BLaER1 (cell line): Measurements from ENCODE around the gene DENND1A.
A peak's percentile ranks its signal among the peaks of the same experiment; 100 is the strongest.
"Not testable (repeated sequence)": the region's sequence is repeated elsewhere in the genome, so short reads cannot be mapped to it uniquely, and the experiment has no call there.

Source experiments
- H3K27ac ChIP-seq: shearing (Covaris generic); formaldehyde crosslinking; 2 replicates; pipeline ENCODE4 v1.8.1; 2022
- H3K27me3 ChIP-seq: shearing (Covaris generic); formaldehyde crosslinking; 2 replicates; pipeline ENCODE4 v1.8.1; 2022
- H3K36me3 ChIP-seq: shearing (Covaris generic); formaldehyde crosslinking; 2 replicates; pipeline ENCODE4 v1.8.1; 2022
- H3K4me1 ChIP-seq: shearing (Covaris generic); formaldehyde crosslinking; 2 replicates; pipeline ENCODE4 v1.8.1; 2022
- H3K4me2 ChIP-seq: shearing (Covaris generic); formaldehyde crosslinking; 2 replicates; pipeline ENCODE4 v1.8.1; 2022
- H3K4me3 ChIP-seq: shearing (Covaris generic); formaldehyde crosslinking; 2 replicates; pipeline ENCODE4 v1.8.1; 2022
- H3K9ac ChIP-seq: shearing (Covaris generic); formaldehyde crosslinking; 2 replicates; pipeline ENCODE4 v1.8.1; 2022
- H3K9me3 ChIP-seq: shearing (Covaris generic); formaldehyde crosslinking; 2 replicates; pipeline ENCODE4 v1.8.1; 2022
- H4K20me1 ChIP-seq: shearing (Covaris generic); formaldehyde crosslinking; 2 replicates; pipeline ENCODE4 v1.8.1; 2022
- Cebpa-rat ChIP-seq: shearing (Covaris generic); IDR thresholded peaks from 2 replicates; pipeline ENCODE4 v1.8.1; 2022

The DENND1A gene

DNA sequence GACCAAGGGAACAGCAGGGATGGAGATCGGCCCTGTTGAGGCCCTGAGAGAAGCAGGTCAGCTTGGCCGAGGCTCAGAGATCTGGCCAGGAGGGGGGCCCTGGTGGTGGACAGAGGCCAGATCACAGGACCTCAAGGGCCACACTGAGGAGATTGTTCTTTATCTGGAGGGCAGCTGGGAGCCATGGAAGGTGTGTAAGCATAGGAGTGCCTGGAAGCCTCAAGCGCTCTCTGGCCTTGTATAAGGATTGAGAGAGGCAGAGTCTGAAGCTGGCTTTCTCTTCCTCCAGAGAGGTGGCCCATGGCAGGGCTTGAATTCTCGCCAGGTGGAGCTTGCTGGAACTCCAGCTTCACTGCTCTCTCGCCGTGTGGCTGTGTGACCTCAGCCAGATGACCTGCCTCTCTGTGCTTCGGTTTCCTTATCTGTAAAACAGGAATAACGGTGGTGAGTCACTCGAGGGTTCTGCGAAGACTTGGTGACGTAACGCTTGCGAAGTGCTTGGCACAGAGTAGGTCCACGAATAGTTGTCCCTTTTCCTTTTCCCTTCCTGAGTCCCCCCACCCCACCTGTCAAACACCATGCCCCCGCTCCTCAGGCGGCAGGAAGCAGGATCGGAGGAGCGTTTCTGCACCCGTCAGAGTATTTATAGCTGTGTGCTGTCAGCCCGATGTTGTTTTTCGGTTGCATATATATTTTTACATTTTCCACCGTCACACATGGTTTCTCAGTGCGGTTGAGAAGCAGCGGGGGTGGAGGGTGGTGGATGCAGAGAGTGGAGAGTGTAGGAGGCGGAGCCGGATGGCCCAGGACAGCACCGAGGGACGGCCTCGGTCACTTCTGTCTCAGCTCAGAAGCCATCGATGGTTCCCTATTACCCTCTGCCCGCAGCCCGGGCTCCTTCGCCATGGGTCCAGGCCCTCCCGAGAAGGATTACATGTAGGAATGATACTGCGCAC lies 590.9 kb downstream of the DENND1A start:
- Histone ChIP-seq H3K9ac (peak overlapping the region; percentile 92), H3K27ac (peak overlapping the region; percentile 99)
- TF ChIP-seq Cebpa-rat, result no peak

GRCh38 chr9:123337971-123338370 lies 592.0 kb downstream of the DENND1A start:
- no peak overlapping the region; the same call in 1 of the 2 replicates for H3K4me3 ChIP-seq
- no peaks in the 10 kb centered on the region for H3K36me3 ChIP-seq
- H3K27ac ChIP-seq, result peak overlapping the region; percentile 99
- TF ChIP-seq Cebpa-rat, result no peak
- H3K9me3 ChIP-seq, result no peaks in the 10 kb centered on the region
- peak overlapping the region; percentile 87 for H3K4me2 ChIP-seq
- H3K27me3 ChIP-seq, result no peaks in the 10 kb centered on the region
- H4K20me1 ChIP-seq, result no peaks in the 10 kb centered on the region
- peaks cover 95% of the 10 kb centered on the region for H3K4me1 ChIP-seq
- H3K9ac ChIP-seq, result peak overlapping the region; percentile 92

More for the DNA sequence above, 590.9 kb downstream of the DENND1A start:
- Histone ChIP-seq H3K4me2 (peak overlapping the region; percentile 87), H3K27me3 (no peaks in the 10 kb centered on the region), H3K36me3 (no peaks in the 10 kb centered on the region), H3K4me3 (peak overlapping the region; percentile 61), H4K20me1 (no peaks in the 10 kb centered on the region), H3K9me3 (no peaks in the 10 kb centered on the region), H3K4me1 (peaks cover 95% of the 10 kb centered on the region)

DNA sequence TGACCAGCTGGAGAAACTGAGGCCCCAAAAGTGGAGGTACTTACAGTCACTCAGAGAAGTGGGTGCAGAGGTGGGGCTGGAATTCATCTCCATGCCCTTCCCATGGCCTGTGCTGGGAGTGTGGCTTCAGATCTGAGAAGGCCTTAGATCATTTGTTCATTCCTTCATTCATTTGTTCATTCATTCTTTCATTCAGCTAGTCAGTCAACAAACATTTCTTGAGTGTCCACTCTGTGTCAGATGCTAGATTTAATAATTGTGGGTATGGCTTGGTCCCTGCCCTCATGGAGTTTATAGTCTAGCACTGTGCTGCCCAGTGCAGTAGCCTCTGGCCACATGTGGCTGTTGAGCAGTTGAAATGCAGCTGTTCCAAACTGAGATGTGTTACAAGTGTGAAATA lies 593.0 kb downstream of the DENND1A start:
- H3K9me3 ChIP-seq, result no peaks in the 10 kb centered on the region
- no peaks in the 10 kb centered on the region for H3K36me3 ChIP-seq
- no peak overlapping the region for H3K4me3 ChIP-seq
- no peaks in the 10 kb centered on the region for H4K20me1 ChIP-seq
- H3K27me3 ChIP-seq, result no peaks in the 10 kb centered on the region
- H3K9ac ChIP-seq, result peak overlapping the region; percentile 71; the same call in 1 of the 2 replicates
- peak overlapping the region; percentile 99 for H3K27ac ChIP-seq
- TF ChIP-seq Cebpa-rat, result no peak
- peaks cover 95% of the 10 kb centered on the region for H3K4me1 ChIP-seq
- peak overlapping the region; percentile 87 for H3K4me2 ChIP-seq

DNA sequence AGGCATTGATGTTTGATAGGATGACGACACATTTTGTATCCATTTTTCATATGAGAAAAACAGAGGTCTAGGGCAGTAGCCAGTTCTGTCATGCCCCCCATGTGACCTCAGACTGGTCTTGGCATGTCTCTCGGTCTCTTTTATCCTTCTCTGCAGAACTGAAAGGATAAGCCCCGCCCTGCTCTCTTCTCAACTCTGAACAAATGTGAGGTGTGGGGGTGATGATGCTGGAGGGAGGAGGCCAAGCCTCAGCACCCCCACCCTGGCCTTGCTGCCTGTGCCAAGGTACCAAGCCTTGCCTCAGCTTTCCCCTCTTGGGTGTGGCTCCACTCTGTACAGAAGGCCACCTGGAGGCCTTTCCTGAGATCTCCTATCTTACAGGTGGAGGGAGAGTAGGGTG lies 593.5 kb downstream of the DENND1A start:
- H3K36me3 ChIP-seq, result no peaks in the 10 kb centered on the region
- TF ChIP-seq Cebpa-rat, result no peak
- peaks cover 95% of the 10 kb centered on the region for H3K4me1 ChIP-seq
- H3K27ac ChIP-seq, result peak overlapping the region; percentile 99
- H3K4me3 ChIP-seq, result no peak overlapping the region
- H3K4me2 ChIP-seq, result peak overlapping the region; percentile 87
- no peaks in the 10 kb centered on the region for H4K20me1 ChIP-seq
- H3K27me3 ChIP-seq, result no peaks in the 10 kb centered on the region
- no peaks in the 10 kb centered on the region for H3K9me3 ChIP-seq
- H3K9ac ChIP-seq, result peak overlapping the region; percentile 71; the same call in 1 of the 2 replicates

DNA sequence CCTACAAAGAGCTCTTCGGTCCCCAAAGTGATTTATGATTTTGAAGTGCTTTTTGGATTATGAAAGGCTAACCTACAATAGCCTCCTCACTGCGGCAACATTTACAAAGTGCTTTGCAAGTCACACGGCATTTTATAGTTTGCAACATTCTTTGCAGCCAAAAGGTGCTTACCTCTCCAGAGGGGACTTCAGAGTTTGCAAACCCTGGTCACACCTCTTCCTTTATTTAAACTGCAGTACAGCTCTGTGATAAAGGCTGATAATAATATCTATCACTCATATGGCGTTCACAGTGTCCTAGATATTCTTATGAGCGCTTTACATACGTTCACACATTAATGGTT lies 594.0 kb downstream of the DENND1A start:
- H3K9me3 ChIP-seq, result no peaks in the 10 kb centered on the region
- peak overlapping the region; percentile 87 for H3K4me2 ChIP-seq
- no peak for TF ChIP-seq Cebpa-rat
- no peak overlapping the region for H3K4me3 ChIP-seq
- no peaks in the 10 kb centered on the region for H3K36me3 ChIP-seq
- H3K9ac ChIP-seq, result peak overlapping the region; percentile 71
- H4K20me1 ChIP-seq, result no peaks in the 10 kb centered on the region
- H3K4me1 ChIP-seq, result peaks cover 95% of the 10 kb centered on the region
- H3K27ac ChIP-seq, result peak overlapping the region; percentile 99
- no peaks in the 10 kb centered on the region for H3K27me3 ChIP-seq

GRCh38 chr9:123335193-123335985 lies 594.5 kb downstream of the DENND1A start:
- peak overlapping the region; percentile 71 for H3K9ac ChIP-seq
- no peaks in the 10 kb centered on the region for H3K9me3 ChIP-seq
- H3K27ac ChIP-seq, result peak overlapping the region; percentile 99
- no peak overlapping the region for H3K4me3 ChIP-seq
- peaks cover 95% of the 10 kb centered on the region for H3K4me1 ChIP-seq
- no peaks in the 10 kb centered on the region for H4K20me1 ChIP-seq
- TF ChIP-seq Cebpa-rat, result no peak
- peak overlapping the region; percentile 87 for H3K4me2 ChIP-seq
- no peaks in the 10 kb centered on the region for H3K27me3 ChIP-seq
- no peaks in the 10 kb centered on the region for H3K36me3 ChIP-seq

- Histone ChIP-seq H3K4me1 (peaks cover 95% of the 10 kb centered on the region), H3K9me3 (no peaks in the 10 kb centered on the region), H3K4me3 (no peak overlapping the region), H4K20me1 (no peaks in the 10 kb centered on the region), H3K27ac (peak overlapping the region; percentile 99), H3K36me3 (no peaks in the 10 kb centered on the region), H3K4me2 (peak overlapping the region; percentile 87), H3K9ac (peak overlapping the region; percentile 71; the same call in 1 of the 2 replicates), H3K27me3 (no peaks in the 10 kb centered on the region)
- no peak for TF ChIP-seq Cebpa-rat
Measured at GRCh38 chr9:123334639-123335038, 595.3 kb downstream of the DENND1A start.

DNA sequence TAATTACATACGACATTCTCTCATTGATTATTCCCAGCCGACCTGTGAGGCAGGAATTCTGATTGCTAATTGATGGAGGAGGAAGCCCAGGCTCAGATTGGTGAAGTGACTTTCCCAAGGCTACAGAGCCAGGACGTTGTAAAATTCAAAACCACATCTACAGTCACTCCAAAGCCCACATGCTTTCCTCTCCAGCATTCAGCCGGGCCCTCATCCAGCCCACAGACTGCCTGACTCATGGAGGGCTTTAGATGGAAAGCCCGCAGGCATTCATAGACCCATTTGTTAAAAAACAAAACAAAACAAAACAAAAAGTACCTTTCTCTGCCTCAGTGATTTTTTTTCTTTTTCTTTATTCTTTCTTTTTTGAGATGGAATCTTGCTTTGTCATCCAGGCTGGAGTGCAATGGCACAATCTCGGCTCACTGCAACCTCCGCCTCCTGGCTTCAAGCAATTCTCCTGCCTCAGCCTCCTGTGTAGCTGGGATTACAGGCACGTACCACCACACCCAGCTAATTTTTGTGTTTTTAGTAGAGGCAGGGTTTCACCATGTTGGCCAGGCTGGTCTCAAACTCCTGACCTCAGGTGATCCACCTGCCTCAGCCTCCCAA lies 596.8 kb downstream of the DENND1A start:
- peak overlapping the region; percentile 87 for H3K4me2 ChIP-seq
- H3K27ac ChIP-seq, result peak overlapping the region; percentile 99; the same call in 1 of the 2 replicates
- H4K20me1 ChIP-seq, H3K9me3 ChIP-seq, H3K27me3 ChIP-seq, H3K36me3 ChIP-seq, H3K4me3 ChIP-seq, H3K9ac ChIP-seq: not testable (repeated sequence)
- peaks cover 100% of the 10 kb centered on the region for H3K4me1 ChIP-seq

- H3K27ac ChIP-seq, result peak overlapping the region; percentile 64
- no peaks in the 10 kb centered on the region for H3K9me3 ChIP-seq
- peaks cover 100% of the 10 kb centered on the region for H3K4me1 ChIP-seq
- H4K20me1 ChIP-seq, result no peaks in the 10 kb centered on the region
- peak overlapping the region; percentile 87; the same call in 1 of the 2 replicates for H3K4me2 ChIP-seq
- no peaks in the 10 kb centered on the region for H3K36me3 ChIP-seq
- no peaks in the 10 kb centered on the region for H3K27me3 ChIP-seq
- no peak overlapping the region for H3K4me3 ChIP-seq
- H3K9ac ChIP-seq, result peak overlapping the region; percentile 11; the same call in 1 of the 2 replicates
- TF ChIP-seq Cebpa-rat, result no peak
Measured at GRCh38 chr9:123331346-123332060, 598.4 kb downstream of the DENND1A start.
